ENCODE data around the gene ABCC1. TPM values are rescaled to one million over a fixed set of nuclear protein-coding genes. Genes with fewer than 3 reads are reported as not detected.

ABCC1 gene
- total RNA-seq, 6 donors from 2014 or later = 35.4 to 106 (median 44.8) TPM

GRCh38 chr16:16062023-16062937 is 112.9 kb downstream of the ABCC1 start:
- TF ChIP-seq, protein P1, sequence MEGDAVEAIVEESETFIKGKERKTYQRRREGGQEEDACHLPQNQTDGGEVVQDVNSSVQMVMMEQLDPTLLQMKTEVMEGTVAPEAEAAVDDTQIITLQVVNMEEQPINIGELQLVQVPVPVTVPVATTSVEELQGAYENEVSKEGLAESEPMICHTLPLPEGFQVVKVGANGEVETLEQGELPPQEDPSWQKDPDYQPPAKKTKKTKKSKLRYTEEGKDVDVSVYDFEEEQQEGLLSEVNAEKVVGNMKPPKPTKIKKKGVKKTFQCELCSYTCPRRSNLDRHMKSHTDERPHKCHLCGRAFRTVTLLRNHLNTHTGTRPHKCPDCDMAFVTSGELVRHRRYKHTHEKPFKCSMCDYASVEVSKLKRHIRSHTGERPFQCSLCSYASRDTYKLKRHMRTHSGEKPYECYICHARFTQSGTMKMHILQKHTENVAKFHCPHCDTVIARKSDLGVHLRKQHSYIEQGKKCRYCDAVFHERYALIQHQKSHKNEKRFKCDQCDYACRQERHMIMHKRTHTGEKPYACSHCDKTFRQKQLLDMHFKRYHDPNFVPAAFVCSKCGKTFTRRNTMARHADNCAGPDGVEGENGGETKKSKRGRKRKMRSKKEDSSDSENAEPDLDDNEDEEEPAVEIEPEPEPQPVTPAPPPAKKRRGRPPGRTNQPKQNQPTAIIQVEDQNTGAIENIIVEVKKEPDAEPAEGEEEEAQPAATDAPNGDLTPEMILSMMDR (IDR thresholded peaks at IDR 0.05) = no peak
- no peak for TF ChIP-seq EP300 (IDR thresholded peaks at IDR 0.05)
- no peak for TF ChIP-seq POLR2A (IDR thresholded peaks at IDR 0.05)
- no peak for TF ChIP-seq POLR2AphosphoS5 (IDR thresholded peaks at IDR 0.05)
- H3K9me3 ChIP-seq = no peaks in the 10 kb centered on the region
- 60 to 67% methylated on average over 16 of the region's 16 CpGs for WGBS, 2 donors
- peak overlapping the region in 1 of 4 donors; percentile 23 for H3K27ac ChIP-seq
- H3K4me1 ChIP-seq = peaks cover 0 to 4% (median 1%) of the 10 kb centered on the region in 4 donors
- ATAC-seq (ENCODE audit: low FRiP score in 2 of 2) (no peak), DNase-seq (no peak)
- H3K36me3 ChIP-seq = peaks cover 0 to 44% (median 8%) of the 10 kb centered on the region in 4 donors
- H3K4me3 ChIP-seq = no peak overlapping the region
- no peaks in the 10 kb centered on the region for H3K27me3 ChIP-seq

- H3K27ac ChIP-seq = no peak overlapping the region
- H3K36me3 ChIP-seq = peaks cover 0 to 38% (median 10%) of the 10 kb centered on the region in 4 donors
- 63 to 66% methylated on average over 2 of the region's 2 CpGs for WGBS, 2 donors
- no peaks in the 10 kb centered on the region for H3K27me3 ChIP-seq
- TF ChIP-seq POLR2AphosphoS5 (IDR thresholded peaks at IDR 0.05) (no peak), EP300 (IDR thresholded peaks at IDR 0.05) (no peak), POLR2A (IDR thresholded peaks at IDR 0.05) (no peak)
- TF ChIP-seq, protein P1 (IDR thresholded peaks at IDR 0.05) = no peak
- H3K9me3 ChIP-seq = no peaks in the 10 kb centered on the region
- no peak for ATAC-seq (ENCODE audit: low FRiP score in 2 of 2)
- DNase-seq = no peak
- H3K4me3 ChIP-seq = no peak overlapping the region
- H3K4me1 ChIP-seq = peaks cover 0 to 4% (median 1%) of the 10 kb centered on the region in 4 donors
These were observed 114.3 kb downstream of the ABCC1 start for GRCh38 chr16:16063683-16064082.

- H3K9me3 ChIP-seq = no peaks in the 10 kb centered on the region
- peaks cover 0 to 37% (median 9%) of the 10 kb centered on the region in 4 donors for H3K36me3 ChIP-seq
- H3K27me3 ChIP-seq = no peaks in the 10 kb centered on the region
- peaks cover 0 to 4% (median 1%) of the 10 kb centered on the region in 4 donors for H3K4me1 ChIP-seq
- TF ChIP-seq, protein P1 (IDR thresholded peaks at IDR 0.05) = no peak
- TF ChIP-seq POLR2AphosphoS5 (IDR thresholded peaks at IDR 0.05) = no peak
- no peak for TF ChIP-seq EP300 (IDR thresholded peaks at IDR 0.05)
- no peak for TF ChIP-seq POLR2A (IDR thresholded peaks at IDR 0.05)
- no peak overlapping the region for H3K4me3 ChIP-seq
- ATAC-seq (ENCODE audit: low FRiP score in 2 of 2) (no peak), DNase-seq (no peak)
- WGBS, 2 donors = 96 to 98% methylated on average over 4 of the region's 4 CpGs
- no peak overlapping the region for H3K27ac ChIP-seq
These were observed 115.5 kb downstream of the ABCC1 start for GRCh38 chr16:16064874-16065384.

GRCh38 chr16:16067127-16067526 is 117.7 kb downstream of the ABCC1 start:
- 80 to 82% methylated on average over 9 to 13 of the region's 13 CpGs for WGBS, 2 donors
- no peak overlapping the region for H3K27ac ChIP-seq

More at GRCh38 chr16:16067127-16067526, 117.7 kb downstream of the ABCC1 start:
- TF ChIP-seq, protein P1 (IDR thresholded peaks at IDR 0.05) = no peak
- TF ChIP-seq POLR2A (IDR thresholded peaks at IDR 0.05) = no peak
- H3K36me3 ChIP-seq = peaks cover 0 to 40% (median 10%) of the 10 kb centered on the region in 4 donors
- ATAC-seq (ENCODE audit: low FRiP score in 2 of 2) (no peak), DNase-seq (no peak)
- peaks cover 0 to 5% (median 0%) of the 10 kb centered on the region in 4 donors for H3K4me1 ChIP-seq
- H3K9me3 ChIP-seq = no peaks in the 10 kb centered on the region
- H3K27me3 ChIP-seq = no peaks in the 10 kb centered on the region
- no peak overlapping the region for H3K4me3 ChIP-seq
